DMS53 (cell line): ENCODE data around the gene SCN5A.
A peak's percentile ranks its signal among the peaks of the same experiment; 100 is the strongest.

Experiments used
- DNase-seq: peaks from one replicate; lab custom pipeline; 2025; lab: John Stamatoyannopoulos, UW

Gene SCN5A

DNA sequence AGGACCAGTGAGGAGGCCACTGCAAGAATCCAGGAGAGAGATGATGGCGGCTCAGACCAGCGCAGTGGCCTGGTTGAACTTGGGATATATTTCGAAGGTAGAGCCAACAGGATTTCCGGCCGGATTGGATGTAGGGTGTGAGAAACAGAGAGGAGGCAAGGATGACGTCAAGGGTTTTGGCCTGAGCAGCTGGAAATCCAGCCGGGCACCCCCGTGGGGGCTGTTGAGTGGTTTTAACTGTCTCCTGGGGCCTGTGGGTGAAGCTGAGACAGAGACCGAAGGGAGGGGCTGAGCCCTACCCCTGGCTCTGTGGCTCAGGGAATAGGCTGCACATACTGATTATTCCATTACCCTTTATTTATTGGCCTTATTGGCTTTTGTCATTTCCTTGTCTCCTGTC is 107.7 kb downstream of the SCN5A start:
- DNase-seq, result no peak

DNA sequence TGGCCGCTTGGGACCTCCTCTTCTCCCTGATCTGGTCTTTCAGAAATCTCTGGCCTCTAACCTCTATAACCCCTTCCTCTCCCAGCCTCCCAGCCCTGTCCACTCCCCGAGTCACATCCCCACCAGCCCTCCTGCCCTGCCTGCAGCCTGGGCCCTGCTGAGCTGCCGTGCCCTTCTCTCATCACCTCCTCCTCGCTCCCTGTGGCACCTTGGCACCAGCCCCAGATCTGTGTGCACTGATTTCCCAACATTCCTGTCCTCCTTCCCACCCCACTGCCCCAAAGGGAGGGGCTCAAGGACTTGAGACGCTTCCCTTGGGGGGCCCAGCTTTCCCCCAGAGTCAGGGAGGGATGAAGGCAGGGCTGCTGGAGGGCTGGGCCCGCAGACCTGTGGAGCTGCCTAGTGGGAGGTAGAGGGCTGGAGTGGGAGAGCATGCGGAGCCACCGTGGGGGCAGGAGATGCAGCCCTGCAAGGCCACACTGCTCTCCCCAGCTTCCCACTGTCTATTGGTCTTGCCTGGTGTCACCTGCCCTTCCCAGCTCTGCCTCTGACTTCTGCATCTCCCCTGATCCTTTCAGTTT is 110.6 kb downstream of the SCN5A start:
- DNase-seq, result no peak

DNA sequence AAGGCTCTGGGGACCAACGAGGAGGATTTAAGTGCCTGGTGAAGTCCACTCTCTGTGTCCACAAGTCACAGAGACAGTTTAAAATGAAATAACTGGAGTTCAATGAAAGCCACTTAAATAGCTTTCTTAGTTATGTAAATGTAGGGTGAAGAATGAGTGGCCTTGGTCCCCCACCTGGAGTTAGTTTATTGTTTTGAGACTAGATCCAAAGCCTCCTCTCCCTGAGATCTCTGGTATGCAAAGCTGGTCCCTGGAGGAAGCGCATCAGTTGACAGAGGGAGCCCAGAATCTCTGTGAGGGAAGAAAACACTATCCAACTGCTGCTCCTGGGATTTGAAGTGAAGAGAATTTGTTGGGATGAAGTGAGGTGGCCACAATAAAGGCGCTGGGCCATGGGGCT is 112.8 kb downstream of the SCN5A start:
- DNase-seq, result no peak

DNA sequence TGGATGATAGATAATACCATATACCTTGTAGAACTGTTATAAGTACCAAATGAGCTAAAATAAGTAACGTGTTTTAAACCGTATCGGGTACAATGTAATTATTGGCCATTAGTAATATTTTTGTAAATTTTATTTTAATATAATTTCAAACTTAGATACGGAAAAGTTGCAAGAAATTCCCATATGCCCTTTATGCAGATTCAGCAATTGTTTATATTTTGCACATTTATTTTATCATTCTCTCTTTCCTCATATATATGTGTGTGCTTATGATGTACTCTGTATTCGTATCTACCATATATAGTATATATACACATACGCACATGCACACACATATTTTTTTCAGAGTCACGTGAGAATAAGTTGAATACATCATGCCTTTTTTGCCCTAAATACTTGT is 114.9 kb downstream of the SCN5A start:
- DNase-seq, result no peak

- DNase-seq, result no peak
Observed at GRCh38 chr3:38534180-38534579, 115.3 kb downstream of the SCN5A start.

DNA sequence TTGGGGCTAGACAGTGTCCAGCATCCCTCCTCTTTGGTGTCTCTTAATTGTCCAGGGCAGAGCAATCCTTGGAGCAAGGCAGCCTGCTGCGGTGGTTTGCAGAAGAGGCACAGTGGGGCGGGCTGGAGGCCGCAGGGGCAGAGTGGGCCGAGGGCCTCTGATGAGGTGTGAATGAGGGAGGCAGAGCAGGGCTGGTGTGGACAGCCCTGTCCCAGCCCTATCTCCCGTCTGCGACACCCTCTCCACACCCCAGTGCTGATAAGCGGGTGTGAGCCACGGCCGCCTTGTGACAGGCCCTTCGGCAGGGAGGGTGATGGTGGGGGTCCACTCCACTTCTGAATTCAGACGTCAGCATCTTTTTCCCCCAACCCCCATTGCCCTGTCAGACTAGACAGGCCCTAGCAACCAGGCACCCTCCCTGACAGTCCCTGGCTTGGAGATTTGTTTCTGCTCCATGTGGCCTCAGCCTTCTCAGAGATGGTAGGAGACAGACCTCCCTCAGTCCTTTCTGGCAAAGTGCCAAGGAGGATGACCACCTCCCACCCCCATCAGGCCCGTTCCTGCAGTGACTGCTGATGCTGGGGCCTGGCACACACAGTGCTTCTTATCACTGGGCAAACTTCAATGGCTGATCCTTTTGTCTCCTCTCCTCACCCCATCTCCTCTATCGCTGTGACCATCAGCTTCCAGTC is 116.1 kb downstream of the SCN5A start:
- DNase-seq, result no peak

- no peak for DNase-seq
Observed at GRCh38 chr3:38532529-38532928, 117.0 kb downstream of the SCN5A start.

GRCh38 chr3:38528457-38528856 is 121.0 kb downstream of the SCN5A start:
- no peak for DNase-seq

DNA sequence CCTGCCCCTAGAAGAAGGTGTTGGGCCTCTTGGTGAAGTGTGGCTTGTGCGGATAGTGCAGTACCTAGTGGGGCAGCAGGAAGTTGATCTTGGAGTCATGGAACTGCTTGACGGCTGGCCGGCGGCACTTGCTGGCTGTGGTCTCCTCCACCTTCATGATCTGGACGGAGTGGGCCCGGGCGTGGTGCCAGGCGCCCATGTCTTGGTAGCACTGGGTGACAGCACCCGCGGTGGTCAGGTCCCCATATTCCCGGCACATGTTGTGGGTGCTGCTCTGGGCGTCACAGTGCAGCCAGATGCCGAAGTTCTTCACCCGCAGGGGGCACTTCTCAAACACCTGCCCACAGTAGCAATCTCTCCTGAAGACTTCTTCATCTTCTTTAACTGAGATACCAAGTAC is 122.7 kb downstream of the SCN5A start:
- no peak for DNase-seq

DNA sequence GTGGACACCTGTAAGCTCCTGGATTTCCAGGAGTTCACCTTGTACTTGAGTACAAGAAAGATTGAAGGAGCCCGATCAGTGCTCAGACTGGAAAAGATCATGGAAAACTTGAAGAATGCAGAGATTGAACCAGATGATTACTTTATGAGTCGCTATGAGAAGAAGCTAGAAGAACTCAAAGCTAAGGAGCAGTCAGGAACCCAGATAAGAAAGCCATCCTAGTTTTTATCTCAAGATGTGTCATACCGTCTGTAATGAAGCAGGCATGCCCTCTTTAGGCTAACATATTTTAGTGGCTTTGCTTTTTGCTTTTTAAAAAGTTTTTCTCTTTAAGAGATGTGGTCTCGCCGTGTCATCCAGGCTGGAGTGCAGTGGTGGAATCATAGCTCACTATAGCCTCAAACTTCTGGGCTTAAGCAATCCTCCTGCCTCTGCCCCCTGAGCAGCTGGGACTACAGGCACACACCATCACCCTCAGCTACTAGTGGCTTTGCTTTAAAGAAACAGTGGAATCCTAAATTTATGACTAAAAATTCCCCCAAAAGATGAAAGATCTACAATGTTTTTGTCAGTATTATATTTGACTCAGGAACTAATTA is 125.2 kb downstream of the SCN5A start:
- no peak for DNase-seq

- DNase-seq, result no peak
Observed at GRCh38 chr3:38522002-38522401, 127.5 kb downstream of the SCN5A start.

DNA sequence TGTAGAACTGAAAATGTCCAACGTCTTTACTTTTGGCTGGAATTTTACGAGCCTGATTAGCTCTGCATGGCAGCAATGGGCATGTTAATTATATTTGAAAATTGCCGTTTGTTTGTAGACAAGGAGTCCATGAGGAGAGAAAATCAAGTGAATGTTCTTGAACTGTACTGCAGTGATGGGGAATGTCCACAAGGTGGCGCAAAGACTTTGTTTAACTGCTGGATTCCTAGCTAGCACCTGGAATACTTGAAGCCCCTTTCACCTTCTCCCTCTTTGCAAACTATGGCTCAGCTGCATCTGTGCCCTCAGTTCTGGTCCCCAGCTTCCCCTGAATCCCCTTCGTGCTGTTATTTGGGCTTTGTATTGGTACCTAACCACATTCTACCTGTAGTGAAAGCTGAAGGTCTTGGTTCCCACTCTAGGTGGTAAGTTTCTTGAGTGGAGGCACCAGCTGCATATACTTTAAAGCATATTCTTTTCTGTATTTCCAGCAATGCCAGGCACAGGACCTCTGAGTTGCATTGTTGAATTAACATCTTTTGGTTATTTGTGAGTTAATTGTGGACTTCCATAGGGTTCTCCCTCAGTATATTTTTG is 128.0 kb downstream of the SCN5A start:
- DNase-seq, result peak; percentile 44

DNA sequence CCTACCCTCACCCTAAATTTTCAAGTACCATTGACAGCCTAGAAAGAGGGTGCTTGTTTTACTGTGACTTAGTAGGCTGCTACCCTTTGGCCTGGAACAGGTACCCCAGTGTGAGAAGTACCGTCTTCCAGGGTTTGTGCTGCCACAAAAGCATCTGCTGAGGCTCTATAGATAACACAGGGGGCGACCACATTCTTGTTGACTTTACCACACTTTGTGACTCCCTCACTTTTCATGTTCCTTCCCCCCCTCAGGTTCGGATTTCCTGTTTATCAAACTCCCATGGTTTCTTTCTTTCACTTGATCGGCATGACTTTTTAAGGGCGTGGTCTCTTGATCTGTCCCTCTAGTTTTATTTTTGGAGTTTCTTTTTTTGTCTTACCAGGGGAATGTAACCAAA is 129.8 kb downstream of the SCN5A start:
- DNase-seq, result no peak

DNA sequence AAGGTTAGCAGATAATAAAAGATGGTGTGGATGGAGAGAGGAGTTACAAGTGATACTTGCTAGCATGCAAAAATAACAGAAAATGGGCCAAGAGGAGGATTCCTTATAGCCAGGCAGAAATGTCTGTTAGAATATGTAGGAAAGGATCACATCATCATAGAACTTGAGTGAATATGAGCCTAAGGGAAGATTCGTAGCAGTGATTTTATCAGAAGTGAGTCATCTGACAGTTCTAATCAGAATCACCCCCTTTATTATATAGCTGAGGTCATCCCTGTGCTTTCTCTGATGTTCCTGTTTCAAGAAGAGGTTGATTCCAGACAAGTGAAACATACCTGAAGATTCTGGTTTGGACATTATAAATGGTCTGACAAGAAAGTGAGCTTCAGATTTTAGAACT is 130.5 kb downstream of the SCN5A start:
- DNase-seq, result no peak

GRCh38 chr3:38516669-38517068 is 132.8 kb downstream of the SCN5A start:
- DNase-seq, result no peak

GRCh38 chr3:38515367-38515766 is 134.1 kb downstream of the SCN5A start:
- no peak for DNase-seq

- no peak for DNase-seq
Observed at GRCh38 chr3:38511546-38511945, 137.9 kb downstream of the SCN5A start.

GRCh38 chr3:38510631-38511030 is 138.9 kb downstream of the SCN5A start:
- no peak for DNase-seq

DNA sequence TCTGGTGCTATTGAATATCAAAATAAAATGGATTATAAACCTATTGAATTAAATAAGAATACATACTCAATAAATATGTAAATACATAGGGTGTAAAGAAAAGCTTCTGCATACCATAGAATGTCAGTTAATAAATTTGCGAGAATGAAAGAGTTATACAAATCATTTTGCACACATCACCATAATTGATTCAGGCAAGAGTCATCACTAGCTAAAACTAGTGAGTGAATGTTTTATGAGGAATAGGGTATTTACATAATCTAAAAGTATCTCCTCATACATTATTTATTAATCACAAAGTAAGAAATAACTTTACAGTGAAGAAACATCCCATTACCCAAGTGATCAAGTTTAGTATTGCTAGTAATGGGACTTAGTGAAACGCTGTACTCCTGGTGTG is 139.8 kb downstream of the SCN5A start:
- DNase-seq, result no peak

DNA sequence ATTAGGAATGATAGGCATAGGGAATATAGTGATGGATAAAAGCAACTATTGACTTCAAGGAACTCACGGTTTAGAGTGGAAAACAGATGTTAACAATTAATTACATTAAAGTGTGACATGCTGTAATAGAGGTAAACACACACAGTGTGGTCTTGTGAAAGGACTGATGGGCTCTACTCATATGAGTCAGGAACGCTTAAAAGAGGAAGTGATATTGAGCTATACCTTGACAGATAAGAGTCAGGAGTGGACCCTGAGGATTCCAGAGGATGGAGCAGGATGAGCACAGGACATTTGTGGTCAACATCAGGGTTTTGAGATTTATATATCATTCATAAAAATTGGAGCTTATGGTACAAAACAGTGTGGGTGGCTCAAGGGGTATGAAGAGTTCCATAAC is 142.4 kb downstream of the SCN5A start:
- DNase-seq, result no peak

DNA sequence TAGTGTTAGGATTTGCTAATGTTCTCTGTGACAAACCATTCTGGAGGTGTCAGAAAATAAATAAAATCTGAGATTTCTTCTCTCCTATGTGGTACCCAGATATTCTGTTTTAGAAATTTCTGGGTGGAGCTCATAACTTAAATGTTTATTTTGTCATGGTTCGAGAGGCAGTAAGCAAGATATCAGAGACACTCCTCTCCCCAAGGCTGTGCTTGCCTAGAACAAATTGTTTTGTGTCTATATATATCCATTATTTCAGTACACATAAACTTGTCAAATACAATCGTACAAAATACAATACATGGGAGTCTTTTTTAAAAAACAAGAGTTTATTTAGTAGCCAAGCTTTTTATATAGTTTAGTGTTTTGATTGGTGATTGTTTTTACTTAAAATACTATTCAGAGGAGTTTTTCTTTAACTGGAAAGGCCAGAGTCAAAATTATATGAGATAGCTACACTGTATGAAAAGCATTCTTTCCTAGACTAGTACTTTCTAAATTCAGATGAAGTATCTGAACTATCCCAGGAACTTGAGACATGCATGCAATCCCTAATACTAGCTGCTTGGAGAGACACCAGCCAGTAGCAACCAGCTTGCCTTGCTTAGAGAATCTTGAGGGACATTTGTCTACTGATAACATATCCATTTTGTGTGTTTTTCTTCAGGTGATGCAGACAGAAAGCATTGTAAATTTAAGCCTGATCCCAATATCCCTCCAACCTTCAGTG is 148.6 kb downstream of the SCN5A start:
- no peak for DNase-seq
